ENCODE results near the gene CCDC102B.
"Not testable (repeated sequence)": the region's sequence is repeated elsewhere in the genome, so short reads cannot be mapped to it uniquely, and the experiment has no call there.

CCDC102B gene

DNA sequence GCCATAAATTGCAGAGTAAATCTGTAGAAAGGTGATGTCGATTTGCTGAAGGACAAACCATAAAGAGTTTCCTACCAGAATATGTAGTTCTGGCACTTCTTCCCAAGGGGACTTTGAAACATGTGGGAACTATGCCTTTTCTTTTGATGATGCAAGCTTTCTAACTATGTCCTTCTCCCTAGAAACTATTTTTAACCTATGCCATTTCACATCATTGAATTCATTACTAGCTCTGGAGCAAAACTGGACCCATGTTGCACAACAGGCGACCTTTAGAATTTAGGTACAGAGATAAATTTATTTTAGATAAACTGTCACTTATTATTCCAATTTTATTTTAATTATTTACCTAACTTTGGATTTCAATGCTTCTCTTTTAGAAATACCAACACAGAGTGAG, 186.5 kb downstream of the CCDC102B start:
- DNase-seq: no peak

- DNase-seq: no peak
Measured at GRCh38 chr18:68985172-68985820, 187.4 kb downstream of the CCDC102B start.

DNA sequence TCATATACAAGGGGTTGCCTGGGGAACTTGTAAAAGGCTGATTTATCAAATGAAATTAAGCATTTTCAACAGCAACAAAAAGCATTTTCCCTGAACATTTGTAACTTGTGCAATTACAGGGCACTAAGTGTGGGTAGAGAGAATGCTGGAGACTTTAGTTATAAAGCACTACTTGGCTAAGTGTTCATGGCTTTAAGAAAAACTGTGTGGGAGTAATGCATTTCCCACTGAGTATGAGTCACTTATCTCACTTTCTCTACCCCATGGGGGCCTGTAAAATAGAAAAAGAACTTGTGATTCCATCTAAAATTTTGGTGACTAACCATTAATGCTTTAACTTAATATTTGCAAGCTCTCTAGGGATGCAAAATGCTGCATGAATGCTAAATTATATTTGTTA, 193.4 kb downstream of the CCDC102B start:
- DNase-seq: no peak

- DNase-seq: no peak
Measured at GRCh38 chr18:68992719-68993482, 195.0 kb downstream of the CCDC102B start.

DNA sequence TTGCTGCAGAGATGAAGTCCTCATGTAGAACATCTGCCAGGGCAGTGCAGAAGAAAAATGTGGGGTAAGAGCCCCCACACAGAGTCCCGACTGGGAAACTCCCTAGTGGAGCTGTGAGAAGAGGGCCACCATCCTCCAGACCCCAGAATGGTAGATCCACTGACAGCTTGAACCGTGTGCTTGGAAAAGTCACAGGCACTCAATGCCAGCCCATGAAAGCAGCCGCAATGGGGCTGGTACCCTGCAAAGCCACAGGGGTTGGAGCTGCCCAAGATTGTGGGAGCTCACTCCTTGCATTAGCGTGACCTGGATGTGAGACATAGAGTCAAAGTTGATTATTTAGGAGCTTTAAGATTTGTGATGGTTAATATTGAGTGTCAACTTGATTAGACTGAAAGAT, 197.8 kb downstream of the CCDC102B start:
- no peak for DNase-seq

GRCh38 chr18:68997845-68998244, 200.0 kb downstream of the CCDC102B start:
- DNase-seq: no peak

DNA sequence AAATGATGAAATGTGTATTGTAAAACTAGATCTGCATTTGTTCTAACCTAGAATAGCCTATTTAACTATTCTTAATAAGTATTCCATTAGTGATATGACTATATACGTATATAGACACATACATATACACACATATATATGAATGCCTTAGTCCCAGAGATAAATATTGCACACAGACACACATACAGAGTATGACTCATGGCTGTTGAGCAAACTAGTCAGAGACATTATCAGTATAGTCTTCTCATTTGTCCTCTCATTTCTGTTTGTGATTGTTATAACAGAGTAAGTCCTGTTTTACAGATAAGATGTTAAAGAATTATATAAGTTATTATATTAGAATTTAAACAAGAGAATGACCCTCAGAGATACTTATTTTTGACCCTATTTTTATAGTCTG, 202.5 kb downstream of the CCDC102B start:
- DNase-seq: no peak

- DNase-seq: no peak
Measured at GRCh38 chr18:69002233-69002632, 204.4 kb downstream of the CCDC102B start.

GRCh38 chr18:69006212-69006611, 208.3 kb downstream of the CCDC102B start:
- DNase-seq: not testable (repeated sequence)

- DNase-seq: no peak
Measured at GRCh38 chr18:69008538-69008937, 210.7 kb downstream of the CCDC102B start.

DNA sequence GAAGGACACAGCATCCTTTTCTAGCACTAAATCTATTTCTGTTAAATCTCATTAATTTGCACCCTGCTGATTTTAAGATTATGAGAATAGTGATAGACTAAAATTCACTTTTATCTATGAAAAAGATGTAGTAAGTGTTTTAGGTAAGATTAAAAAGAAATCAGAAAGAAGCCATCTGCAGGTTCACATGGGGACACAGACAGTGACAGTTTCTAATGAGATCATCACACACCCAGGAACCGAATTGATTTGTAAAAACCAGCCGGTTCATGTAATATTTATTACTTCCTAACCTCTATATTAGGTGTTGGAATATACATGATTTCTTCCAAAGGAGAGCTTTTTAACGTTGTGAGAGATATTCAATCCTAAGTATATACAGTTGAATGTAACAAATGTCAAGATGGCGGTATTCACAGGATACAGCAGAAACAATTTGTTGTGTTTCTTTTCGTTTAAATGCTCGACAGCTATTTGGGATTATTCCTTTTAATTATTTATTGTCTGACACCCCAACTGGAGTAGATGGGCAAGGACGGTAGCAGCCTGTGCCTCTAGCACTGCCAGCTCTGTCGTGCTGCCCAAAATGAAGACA, 223.4 kb downstream of the CCDC102B start:
- DNase-seq: no peak

GRCh38 chr18:69022426-69022825, 224.5 kb downstream of the CCDC102B start:
- DNase-seq: no peak

- DNase-seq: no peak
Measured at GRCh38 chr18:69031571-69031970, 233.7 kb downstream of the CCDC102B start.

DNA sequence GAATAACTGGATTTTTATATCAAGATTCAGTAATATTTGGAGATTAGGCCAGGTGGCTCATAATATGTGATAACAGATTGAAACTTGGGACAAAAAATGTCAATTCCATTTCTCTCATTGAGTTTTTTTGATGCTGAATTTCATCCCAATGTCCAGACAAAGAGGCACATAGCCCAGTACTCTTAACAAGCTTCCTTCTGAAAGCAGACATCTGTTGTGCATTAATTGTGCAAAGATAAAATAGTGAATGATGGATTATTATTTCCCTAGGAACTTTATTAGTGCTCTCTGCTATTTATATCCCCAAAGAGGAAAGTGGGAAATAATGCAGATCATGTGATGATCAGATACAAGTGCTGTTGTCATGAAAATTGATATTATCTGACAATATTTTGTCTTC, 234.1 kb downstream of the CCDC102B start:
- no peak for DNase-seq

GRCh38 chr18:69035756-69036155, 237.9 kb downstream of the CCDC102B start:
- no peak for DNase-seq

- DNase-seq: no peak
Measured at GRCh38 chr18:69044215-69044614, 246.3 kb downstream of the CCDC102B start.

- no peak for DNase-seq
Measured at GRCh38 chr18:69064063-69064462, 266.2 kb downstream of the CCDC102B start.

DNA sequence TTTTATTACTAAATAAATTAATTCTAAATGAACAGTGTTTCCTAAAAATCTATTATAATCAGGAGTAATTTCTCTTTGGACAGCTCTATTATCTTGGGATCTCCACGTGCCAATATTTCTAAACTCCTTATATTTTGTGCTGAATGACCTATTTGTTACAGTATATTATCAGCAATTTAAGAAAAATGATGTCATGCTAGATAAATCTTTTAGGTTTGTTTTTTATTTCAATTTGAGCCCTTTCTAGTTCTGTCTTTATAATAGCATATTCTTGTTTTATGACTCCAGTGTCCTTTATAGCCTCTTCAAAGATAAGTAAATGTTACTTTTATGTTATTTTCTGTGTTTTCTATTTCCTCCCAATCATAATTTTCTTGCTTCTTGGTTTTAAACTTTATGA, 269.2 kb downstream of the CCDC102B start:
- no peak for DNase-seq

GRCh38 chr18:69071680-69072079, 273.8 kb downstream of the CCDC102B start:
- DNase-seq: no peak

- DNase-seq: no peak
Measured at GRCh38 chr18:69081846-69082245, 284.0 kb downstream of the CCDC102B start.

DNA sequence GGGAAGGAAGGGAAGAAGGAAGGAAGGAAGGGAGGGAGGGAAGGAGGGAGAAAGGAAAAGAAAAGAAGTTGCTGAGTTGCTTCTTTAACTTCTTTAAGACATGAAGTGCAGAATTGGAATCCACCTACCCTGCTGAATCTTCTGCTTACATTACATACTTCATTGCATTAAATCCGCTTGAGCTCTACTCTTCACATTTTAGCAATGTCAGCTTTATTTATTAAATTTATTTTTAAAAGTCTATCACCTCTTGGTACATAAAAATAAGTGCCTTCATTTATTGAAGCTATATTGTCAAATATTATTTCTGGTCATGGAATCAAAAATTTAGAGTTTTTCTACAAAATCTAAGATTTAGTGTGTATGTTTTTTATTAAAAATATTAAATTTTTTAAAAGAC, 284.6 kb downstream of the CCDC102B start:
- no peak for DNase-seq

GRCh38 chr18:69085951-69086350, 288.1 kb downstream of the CCDC102B start:
- DNase-seq: no peak

- DNase-seq: no peak
Measured at GRCh38 chr18:69088973-69089372, 291.1 kb downstream of the CCDC102B start.

GRCh38 chr18:69097349-69097748, 299.5 kb downstream of the CCDC102B start:
- DNase-seq: no peak

All from NCI-H2029 treated with DMSO at 0.1 percent for 48 hours (cell line).